IMR-90 (cell line): ENCODE measurements around the gene AAR2. TPM values are rescaled to one million over a fixed set of nuclear protein-coding genes. Genes with fewer than 3 reads are reported as not detected.

ENCODE experiments used
- ATAC-seq: fragments of 200-7000 bp; cut with Tn5 transposase; 2 replicates; pipeline ENCODE4 v1.9.1; 2020; ENCODE audit warnings: low read depth, mild to moderate bottlenecking, moderate library complexity
- BruUV-seq: library from RNA; stranded (reverse); fragments of 400-500 nt; replicated peaks from 2 replicates; lab custom pipeline; 2021; lab: Mats Ljungman, UMichigan
- CTCF ChIA-PET: fragments of 300-600 bp; formaldehyde crosslinking; extraction: SDS; loops from one replicate; lab custom pipeline; 2021; ENCODE audit warnings: antibody characterized with exemption; lab: Yijun Ruan, JAX
- POLR2A ChIA-PET: fragments of 300-600 bp; sonication (Branson Sonifier 250); formaldehyde crosslinking; loops from one replicate; lab custom pipeline; 2022; ENCODE audit warnings: antibody characterized with exemption; ENCODE audit not compliant: unreplicated experiment; lab: Charles Lee
- DNase-seq: peaks from one replicate; pipeline ENCODE4 v3.0.0; 2013
- H2AFZ ChIP-seq: replicated peaks from 2 replicates; pipeline ENCODE3; 2013; ENCODE audit warnings: low read length, mild to moderate bottlenecking; ENCODE audit not compliant: poor library complexity
- H2AK5ac ChIP-seq: 2 replicates; pipeline ENCODE4 v1.6.1; 2013; ENCODE audit warnings: low read depth, low read length, inconsistent platforms
- H2AK9ac ChIP-seq: replicated peaks from 2 replicates; pipeline ENCODE3; 2013; ENCODE audit warnings: mild to moderate bottlenecking, low read depth, low read length, moderate library complexity; ENCODE audit not compliant: poor library complexity
- H2BK120ac ChIP-seq: 2 replicates; pipeline ENCODE4 v1.6.1; 2013; ENCODE audit warnings: low read depth, low read length, inconsistent platforms
- H2BK15ac ChIP-seq: 3 replicates; pipeline ENCODE4 v1.6.1; 2013; ENCODE audit warnings: low read depth, low read length, inconsistent platforms
- H2BK20ac ChIP-seq: 2 replicates; pipeline ENCODE4 v1.6.1; 2013; ENCODE audit warnings: low read depth, mild to moderate bottlenecking, inconsistent platforms, low read length, moderate library complexity
- H2BK5ac ChIP-seq: 2 replicates; pipeline ENCODE4 v1.6.1; 2013; ENCODE audit warnings: mild to moderate bottlenecking, low read depth, low read length, inconsistent platforms; ENCODE audit not compliant: poor library complexity, severe bottlenecking
- H3K14ac ChIP-seq: replicated peaks from 2 replicates; pipeline ENCODE4 v1.6.1; 2013; ENCODE audit warnings: low read depth, low read length, inconsistent platforms
- H3K18ac ChIP-seq: 2 replicates; pipeline ENCODE4 v1.6.1; 2013; ENCODE audit warnings: low read depth, low read length, control low read depth
- H3K23ac ChIP-seq: 2 replicates; pipeline ENCODE4 v1.6.1; 2013; ENCODE audit warnings: low read depth, low read length, inconsistent platforms
- H3K27ac ChIP-seq: 2 replicates; pipeline ENCODE4 v1.5.1; 2013; ENCODE audit warnings: mild to moderate bottlenecking, control low read depth, low read length; ENCODE audit not compliant: insufficient read depth
- H3K27me3 ChIP-seq: 2 replicates; pipeline ENCODE4 v1.6.1; 2013; ENCODE audit warnings: low read length; ENCODE audit not compliant: control insufficient read depth, insufficient read depth
- H3K36me3 ChIP-seq: 2 replicates; pipeline ENCODE4 v1.6.1; 2013; ENCODE audit warnings: low read length, mixed read lengths; ENCODE audit not compliant: control insufficient read depth, insufficient read depth
- H3K4ac ChIP-seq: 2 replicates; pipeline ENCODE4 v1.6.1; 2013; ENCODE audit warnings: low read depth, low read length, inconsistent platforms
- H3K4me1 ChIP-seq: 2 replicates; pipeline ENCODE4 v1.6.1; 2013; ENCODE audit warnings: low read length, mixed read lengths; ENCODE audit not compliant: control insufficient read depth, insufficient read depth
- H3K4me2 ChIP-seq: 2 replicates; pipeline ENCODE4 v1.6.1; 2013; ENCODE audit warnings: low read depth, mild to moderate bottlenecking, control low read depth, low read length, moderate library complexity
- H3K4me3 ChIP-seq: 2 replicates; pipeline ENCODE4 v1.5.1; 2013; ENCODE audit warnings: low read depth, mild to moderate bottlenecking, control low read depth, low read length, moderate library complexity; ENCODE audit not compliant: insufficient read depth
- H3K56ac ChIP-seq: 2 replicates; pipeline ENCODE4 v1.6.1; 2013; ENCODE audit warnings: low read length, inconsistent platforms; ENCODE audit not compliant: insufficient read depth; ENCODE audit errors: extremely low read depth
- H3K79me1 ChIP-seq, 2 experiments: 2 replicates each; pipeline ENCODE4 v1.6.1; 2013; ENCODE audit warnings: low read length in 2 of 2, inconsistent platforms in 1 of 2, low read depth in 1 of 2
- H3K9ac ChIP-seq: 2 replicates; pipeline ENCODE4 v1.6.1; 2013; ENCODE audit warnings: low read depth, low read length, control low read depth
- H3K9me1 ChIP-seq: 2 replicates; pipeline ENCODE4 v1.6.1; 2013; ENCODE audit warnings: low read length, inconsistent platforms; ENCODE audit not compliant: insufficient read depth
- H3K9me3 ChIP-seq: 2 replicates; pipeline ENCODE4 v1.6.1; 2013; ENCODE audit warnings: low read length; ENCODE audit not compliant: control insufficient read depth, insufficient read depth
- H4K20me1 ChIP-seq: 2 replicates; pipeline ENCODE4 v1.6.1; 2013; ENCODE audit warnings: low read length, inconsistent platforms; ENCODE audit not compliant: insufficient read depth
- H4K5ac ChIP-seq: 2 replicates; pipeline ENCODE4 v1.6.1; 2013; ENCODE audit warnings: mild to moderate bottlenecking, low read depth, low read length, control low read depth
- H4K8ac ChIP-seq, 2 experiments: 2 replicates each; pipeline ENCODE4 v1.6.1; 2013; ENCODE audit warnings: low read depth in 2 of 2, low read length in 2 of 2, control low read depth in 1 of 2, inconsistent platforms in 1 of 2
- H4K91ac ChIP-seq: 2 replicates; pipeline ENCODE4 v1.6.1; 2013; ENCODE audit warnings: low read depth, low read length, inconsistent platforms; ENCODE audit not compliant: insufficient read depth
- BHLHE40 ChIP-seq: fragments of 150-350 bp; IDR thresholded peaks from 2 replicates; pipeline ENCODE4 v1.6.1; 2016; ENCODE audit warnings: mild to moderate bottlenecking, low read depth, low read length
- CEBPB ChIP-seq: IDR thresholded peaks from 2 replicates; pipeline ENCODE4 v1.6.1; 2012; ENCODE audit warnings: low read depth, low read length, improper control_type of control experiment
- CHD1 ChIP-seq: IDR thresholded peaks from 2 replicates; pipeline ENCODE4 v1.6.1; 2012; ENCODE audit warnings: low read depth, low read length, improper control_type of control experiment
- CTCF ChIP-seq: conservative IDR thresholded peaks from 2 replicates; pipeline ENCODE4 v1.5.1; 2012; ENCODE audit warnings: mild to moderate bottlenecking, low read depth, low read length, improper control_type of control experiment
- ELK1 ChIP-seq: fragments of 150-350 bp; IDR thresholded peaks from 2 replicates; pipeline ENCODE4 v1.6.1; 2016; ENCODE audit warnings: low read depth, mild to moderate bottlenecking, low read length, moderate library complexity, borderline replicate concordance
- FOS ChIP-seq: fragments of 150-350 bp; IDR thresholded peaks from 2 replicates; pipeline ENCODE4 v1.6.1; 2016; ENCODE audit warnings: low read depth, low read length
- MAFK ChIP-seq: IDR thresholded peaks from 2 replicates; pipeline ENCODE4 v1.6.1; 2012; ENCODE audit warnings: low read depth, low read length, improper control_type of control experiment
- MAZ ChIP-seq: IDR thresholded peaks from 2 replicates; pipeline ENCODE4 v1.6.1; 2012; ENCODE audit warnings: low read depth, mild to moderate bottlenecking, low read length, improper control_type of control experiment, moderate library complexity, borderline replicate concordance
- MXI1 ChIP-seq: IDR thresholded peaks from 2 replicates; pipeline ENCODE4 v1.6.1; 2012; ENCODE audit warnings: low read depth, mild to moderate bottlenecking, low read length, moderate library complexity, borderline replicate concordance
- NFE2L2 ChIP-seq: fragments of 150-350 bp; IDR thresholded peaks from 2 replicates; pipeline ENCODE4 v1.6.1; 2016; ENCODE audit warnings: low read depth, mild to moderate bottlenecking, low read length
- POLR2A ChIP-seq: IDR thresholded peaks from 2 replicates; pipeline ENCODE4 v1.6.1; 2012; ENCODE audit warnings: mild to moderate bottlenecking, low read depth, low read length
- RAD21 ChIP-seq: IDR thresholded peaks from 2 replicates; pipeline ENCODE4 v1.6.1; 2012; ENCODE audit warnings: low read length, improper control_type of control experiment
- RCOR1 ChIP-seq: IDR thresholded peaks from 2 replicates; pipeline ENCODE4 v1.6.1; 2012; ENCODE audit warnings: mild to moderate bottlenecking, low read length, improper control_type of control experiment; ENCODE audit not compliant: insufficient replicate concordance
- RFX5 ChIP-seq: IDR thresholded peaks from 2 replicates; pipeline ENCODE4 v1.8.0; 2012; ENCODE audit warnings: low read depth, mild to moderate bottlenecking, low read length, moderate library complexity
- SMC3 ChIP-seq: fragments of 150-350 bp; IDR thresholded peaks from 2 replicates; pipeline ENCODE4 v1.6.1; 2016; ENCODE audit warnings: low read depth, mild to moderate bottlenecking, antibody characterized with exemption, low read length, moderate library complexity
- USF2 ChIP-seq: fragments of 150-350 bp; IDR thresholded peaks from 2 replicates; pipeline ENCODE4 v1.6.1; 2017; ENCODE audit warnings: mild to moderate bottlenecking, antibody characterized with exemption, low read length, low read depth
- WGBS, 2 experiments: methylation state at CpG; one replicate each; pipeline versions ENCODE4 v1.1.5 to v1.1.7; 2013; ENCODE audit warnings: missing lambda C conversion rate in 2 of 2; ENCODE audit not compliant: insufficient read length in 1 of 2; ENCODE audit errors: extremely low coverage in 2 of 2; 5-methylcytosine and 5-hydroxymethylcytosine counted together
- dilution Hi-C: fragments of 300-500 bp; cut with HindIII; formaldehyde crosslinking; loops from one replicate; pipeline ENCODE4 v1.14.3; 2018; ENCODE audit warnings: low sequenced_read_pairs; ENCODE audit not compliant: unreplicated experiment
- in situ Hi-C: fragments of 300-500 bp; cut with MboI; formaldehyde crosslinking; loops from 3 replicates; pipeline ENCODE4 v1.14.3; 2019; ENCODE audit warnings: low sequenced_read_pairs, inconsistent platforms, mixed read lengths
- intact Hi-C: fragments of 100-400 bp; cut with micrococcal nuclease; formaldehyde crosslinking; loops from 2 replicates; pipeline ENCODE4 v1.10.0; 2022
- polyA plus RNA-seq, 3 experiments: library from polyadenylated mRNA; depleted of rRNA; stranded (reverse); fragments of >200 nt; gene quantifications; 2 replicates each; pipeline ENCODE4 v1.2.3, GENCODE V29; 2012; ENCODE audit warnings: low replicate concordance in 1 of 3
- total RNA-seq: library from RNA; depleted of rRNA; stranded (reverse); fragments of >200 nt; gene quantifications from 2 replicates; pipeline ENCODE4 v1.2.3, GENCODE V29; 2012

Gene AAR2
- total and polyA plus RNA-seq, 2 of the 4 experiments (the other 2 are of a cell fraction): 28.2 to 35.8 TPM

GRCh38 chr20:36218380-36219064 is 17.8 kb upstream of the AAR2 start:
- no peak overlapping the region for H3K4me3 ChIP-seq
- peaks cover 10% of the 10 kb centered on the region for H3K36me3 ChIP-seq
- TF ChIP-seq RFX5: no peak
- no peak for TF ChIP-seq USF2
- TF ChIP-seq NFE2L2: no peak
- no peak for TF ChIP-seq CHD1
- no peak for TF ChIP-seq CTCF
- no peak for TF ChIP-seq MAZ
- no peak for TF ChIP-seq SMC3
- TF ChIP-seq CEBPB: no peak
- TF ChIP-seq RCOR1: no peak
- no peak for TF ChIP-seq BHLHE40
- TF ChIP-seq RAD21: no peak
- TF ChIP-seq MXI1: no peak
- no peak for TF ChIP-seq POLR2A
- TF ChIP-seq MAFK: no peak
- no peak for TF ChIP-seq ELK1
- no peak for TF ChIP-seq FOS
- BruUV-seq: no TSS peak
- H3K4me2 ChIP-seq: no peak overlapping the region
- no peak overlapping the region for H2AFZ ChIP-seq
- H3K9me1 ChIP-seq: no peaks in the 10 kb centered on the region
- H3K27ac ChIP-seq: no peak overlapping the region
- no peaks in the 10 kb centered on the region for H3K4me1 ChIP-seq
- H2AK9ac ChIP-seq: no peak overlapping the region
- no peaks in the 10 kb centered on the region for H3K27me3 ChIP-seq
- no peak overlapping the region for H3K4ac ChIP-seq
- no peak overlapping the region for H2BK5ac ChIP-seq
- 76% methylated on average over 8 of the region's 16 CpGs; no CpG with 5 or more reads in 1 of the 2 experiments for WGBS, 2 experiments
- CTCF ChIA-PET: interaction anchor here (0.6 kb wide), 1 partner anchor 221 kb away, joined by 3 read pairs; no protein-coding TSS in a partner anchor
- no peak overlapping the region for H2BK120ac ChIP-seq
- H2AK5ac ChIP-seq: no peak overlapping the region
- no peak overlapping the region for H4K5ac ChIP-seq
- ATAC-seq (no peak), DNase-seq (no peak)
- intact Hi-C loops (no loop called here), dilution Hi-C loops (no loop called here), in situ Hi-C loops (loop anchor here (25.0 kb wide), 1 partner anchor 694 kb away; no protein-coding TSS in a partner anchor)
- H2BK20ac ChIP-seq: no peak overlapping the region
- H3K18ac ChIP-seq: no peak overlapping the region
- no peak overlapping the region for H3K14ac ChIP-seq
- no peaks in the 10 kb centered on the region for H3K79me1 ChIP-seq
- H2BK15ac ChIP-seq: no peak overlapping the region
- POLR2A ChIA-PET: no interaction called here
- no peak overlapping the region for H4K91ac ChIP-seq
- no peaks in the 10 kb centered on the region for H4K20me1 ChIP-seq
- no peak overlapping the region for H3K23ac ChIP-seq
- H4K8ac ChIP-seq: no peak overlapping the region
- H3K9me3 ChIP-seq: no peaks in the 10 kb centered on the region
- H3K56ac ChIP-seq: no peak overlapping the region
- no peak overlapping the region for H3K9ac ChIP-seq
